SK-N-SH (cell line): Measurements from ENCODE around the gene ZNF8. TPM values are rescaled to one million over a fixed set of nuclear protein-coding genes. Genes with fewer than 3 reads are reported as not detected.

ENCODE experiments used
- CTCF ChIA-PET: fragments of 300-600, 350-600 bp; formaldehyde crosslinking; extraction: SDS; loops from one replicate; lab custom pipeline; 2021; lab: Yijun Ruan, JAX
- POLR2A ChIA-PET: fragments of 350-600 bp; sonication (Branson Sonifier 250); formaldehyde crosslinking; extraction: SDS; loops from one replicate; lab custom pipeline; 2020; ENCODE audit warnings: antibody characterized with exemption, inconsistent platforms; lab: Yijun Ruan, JAX
- DNase-seq: peaks from one replicate; pipeline ENCODE4 v3.0.0; 2012
- H2AFZ ChIP-seq: fragments of 200-600 bp; sonication (generic); 2 replicates; pipeline ENCODE4 v1.8.1; 2016; ENCODE audit warnings: antibody characterized with exemption, mild to moderate bottlenecking, low read depth
- H3F3A ChIP-seq: fragments of 200-600 bp; sonication (generic); replicated peaks from 2 replicates; pipeline ENCODE3; 2016; ENCODE audit warnings: antibody characterized with exemption, mild to moderate bottlenecking; ENCODE audit not compliant: insufficient read depth
- H3K27ac ChIP-seq, 2 experiments: fragments of 200-500 bp in 1 of 2; fragments of 200-600 bp in 1 of 2; sonication (Bioruptor generic) in 1 of 2; sonication (generic), shearing (Covaris generic) in 1 of 2; 2 replicates each; pipeline versions ENCODE4 v1.5.1 to v1.6.1; 2014 to 2016; ENCODE audit warnings: low read depth in 2 of 2, inconsistent platforms in 1 of 2, low read length in 1 of 2, mild to moderate bottlenecking in 1 of 2, mixed read lengths in 1 of 2
- H3K27me3 ChIP-seq: fragments of 200-600 bp; sonication (generic), shearing (Covaris generic); 2 replicates; pipeline ENCODE4 v1.6.1; 2016; ENCODE audit warnings: mixed run types; ENCODE audit not compliant: insufficient read depth
- H3K36me3 ChIP-seq, 2 experiments: fragments of 200-500 bp in 1 of 2; fragments of 200-600 bp in 1 of 2; sonication (Bioruptor generic) in 1 of 2; sonication (generic) in 1 of 2; replicated peaks in 1 of 2; 2 replicates each; pipeline versions ENCODE3 to v1.5.1; 2014 to 2016; ENCODE audit warnings: low read length in 1 of 2, mild to moderate bottlenecking in 1 of 2; ENCODE audit not compliant: insufficient read depth in 2 of 2, control insufficient read depth in 1 of 2
- H3K4me1 ChIP-seq, 2 experiments: fragments of 200-500 bp in 1 of 2; fragments of 200-600 bp in 1 of 2; sonication (Bioruptor generic) in 1 of 2; sonication (generic), shearing (Covaris generic) in 1 of 2; 2 replicates each; pipeline versions ENCODE4 v1.5.1 to v1.6.1; 2014 to 2016; ENCODE audit warnings: low read depth in 1 of 2, low read length in 1 of 2, mixed run types in 1 of 2; ENCODE audit not compliant: insufficient read depth in 2 of 2, control insufficient read depth in 1 of 2
- H3K4me2 ChIP-seq: fragments of 200-600 bp; sonication (generic), shearing (Covaris generic); 2 replicates; pipeline ENCODE4 v1.6.1; 2017; ENCODE audit warnings: mixed run types
- H3K4me3 ChIP-seq, 2 experiments: fragments of 200-500 bp in 1 of 2; fragments of 200-600 bp in 1 of 2; sonication (Bioruptor generic) in 1 of 2; sonication (generic), shearing (Covaris generic) in 1 of 2; 2 replicates each; pipeline versions ENCODE4 v1.5.1 to v1.8.1; 2014 to 2016; ENCODE audit warnings: low read depth in 2 of 2, inconsistent platforms in 1 of 2, low read length in 1 of 2, mild to moderate bottlenecking in 1 of 2, mixed read lengths in 1 of 2, moderate library complexity in 1 of 2
- H3K79me2 ChIP-seq: fragments of 200-600 bp; sonication (generic); 2 replicates; pipeline ENCODE4 v1.8.1; 2017; ENCODE audit warnings: mild to moderate bottlenecking; ENCODE audit not compliant: insufficient read depth
- H3K9ac ChIP-seq: fragments of 200-600 bp; sonication (generic); 2 replicates; pipeline ENCODE4 v1.6.1; 2017; ENCODE audit warnings: mixed run types
- H3K9me2 ChIP-seq: fragments of 200-600 bp; sonication (generic); 2 replicates; pipeline ENCODE4 v1.6.1; 2017; ENCODE audit warnings: mixed run types
- H3K9me3 ChIP-seq: fragments of 200-600 bp; sonication (generic); 2 replicates; pipeline ENCODE4 v1.6.1; 2017; ENCODE audit warnings: mixed run types, mild to moderate bottlenecking, moderate library complexity
- H4K20me1 ChIP-seq: fragments of 200-600 bp; sonication (generic); 2 replicates; pipeline ENCODE4 v1.6.1; 2017; ENCODE audit warnings: mild to moderate bottlenecking, mixed run types; ENCODE audit not compliant: insufficient read depth
- CHD2 ChIP-seq: fragments of 150-350 bp; IDR thresholded peaks from 2 replicates; pipeline ENCODE4 v1.6.1; 2018; ENCODE audit warnings: low read length; ENCODE audit not compliant: partially characterized antibody
- EP300 ChIP-seq, 2 experiments: IDR thresholded peaks; 2 replicates each; pipeline versions ENCODE4 v1.4.0 to v1.6.1; 2012; ENCODE audit warnings: borderline replicate concordance in 1 of 2, low read depth in 1 of 2, low read length in 1 of 2
- EZH2phosphoT487 ChIP-seq: fragments of 200-600 bp; sonication (generic); IDR thresholded peaks from 2 replicates; pipeline ENCODE4 v1.6.1; 2017; ENCODE audit warnings: low read depth, mixed run types, mild to moderate bottlenecking, antibody characterized with exemption, moderate library complexity, borderline replicate concordance
- FOXJ3 ChIP-seq: sonication (generic); formaldehyde crosslinking; IDR thresholded peaks from 2 replicates; pipeline ENCODE4 v1.5.1; 2020; ENCODE audit warnings: mild to moderate bottlenecking, missing genetic modification reagents
- FOXM1 ChIP-seq: IDR thresholded peaks from 2 replicates; pipeline ENCODE4 v1.4.0; 2012; ENCODE audit warnings: low read depth, mild to moderate bottlenecking
- GATA2 ChIP-seq: sonication (generic); formaldehyde crosslinking; IDR thresholded peaks from 2 replicates; pipeline ENCODE4 v1.5.0; 2020; ENCODE audit warnings: mild to moderate bottlenecking, missing genetic modification reagents
- JUND ChIP-seq: IDR thresholded peaks from 2 replicates; pipeline ENCODE4 v1.4.0; 2012
- MAX ChIP-seq: IDR thresholded peaks from 2 replicates; pipeline ENCODE4 v1.4.0; 2012; ENCODE audit warnings: low read depth
- MEF2A ChIP-seq: IDR thresholded peaks from 2 replicates; pipeline ENCODE4 v1.4.0; 2012; ENCODE audit warnings: low read depth, borderline replicate concordance
- MXI1 ChIP-seq: IDR thresholded peaks from 2 replicates; pipeline ENCODE4 v1.6.1; 2012; ENCODE audit warnings: mild to moderate bottlenecking, low read depth, low read length, improper control_type of control experiment
- NFIC ChIP-seq: IDR thresholded peaks from 2 replicates; pipeline ENCODE4 v1.4.0; 2012; ENCODE audit warnings: borderline replicate concordance
- NRF1 ChIP-seq: IDR thresholded peaks from 2 replicates; pipeline ENCODE4 v1.6.1; 2012; ENCODE audit warnings: low read depth, mild to moderate bottlenecking, low read length
- PBX3 ChIP-seq: IDR thresholded peaks from 2 replicates; pipeline ENCODE4; 2012
- RAD21 ChIP-seq: IDR thresholded peaks from 2 replicates; pipeline ENCODE4 v1.6.1; 2012; ENCODE audit warnings: mild to moderate bottlenecking, low read length
- RFX5 ChIP-seq: IDR thresholded peaks from 2 replicates; pipeline ENCODE4 v1.6.1; 2012; ENCODE audit warnings: mild to moderate bottlenecking, improper control_type of control experiment, low read length
- SIN3A ChIP-seq: IDR thresholded peaks from 2 replicates; pipeline ENCODE4 v1.6.1; 2012; ENCODE audit warnings: low read depth, mild to moderate bottlenecking, low read length, moderate library complexity, borderline replicate concordance
- SMC3 ChIP-seq: IDR thresholded peaks from 2 replicates; pipeline ENCODE4 v1.6.1; 2012; ENCODE audit warnings: low read depth, low read length, improper control_type of control experiment
- TEAD4 ChIP-seq: IDR thresholded peaks from 2 replicates; pipeline ENCODE4 v1.4.0; 2012; ENCODE audit warnings: mild to moderate bottlenecking, borderline replicate concordance; ENCODE audit not compliant: insufficient read depth
- WGBS: methylation state at CpG from one replicate; pipeline ENCODE4 v1.1.6; 2017; ENCODE audit warnings: low lambda C conversion rate; 5-methylcytosine and 5-hydroxymethylcytosine counted together
- polyA plus RNA-seq, 3 experiments: library from polyadenylated mRNA; depleted of rRNA; stranded (reverse); fragments of >200 nt; gene quantifications; 2 replicates each; pipeline ENCODE4 v1.2.3, GENCODE V29; 2012
- TF ChIP-seq, protein P1 (sequence below): fragments of 150-350 bp; IDR thresholded peaks from 2 replicates; pipeline ENCODE4 v1.6.1; 2017; ENCODE audit warnings: antibody characterized with exemption, low read length, low read depth, borderline replicate concordance
- TF ChIP-seq, protein P2 (sequence below): fragments of 200-600 bp; sonication (generic); IDR thresholded peaks from 2 replicates; pipeline ENCODE4 v1.6.1; 2017; ENCODE audit warnings: antibody characterized with exemption, mild to moderate bottlenecking, moderate library complexity
- TF ChIP-seq, protein P3 (sequence below): IDR thresholded peaks from 2 replicates; pipeline ENCODE4 v1.6.1; 2012; ENCODE audit warnings: mild to moderate bottlenecking, low read depth, low read length, moderate library complexity
- TF ChIP-seq, protein P4 (sequence below): fragments of 150-350 bp; IDR thresholded peaks from 2 replicates; pipeline ENCODE4 v1.6.1; 2016; ENCODE audit warnings: mild to moderate bottlenecking, low read depth, low read length

ZNF8 gene
- polyA plus RNA-seq, 1 of the 3 experiments (the other 2 are of a cell fraction): 1.4 TPM

DNA sequence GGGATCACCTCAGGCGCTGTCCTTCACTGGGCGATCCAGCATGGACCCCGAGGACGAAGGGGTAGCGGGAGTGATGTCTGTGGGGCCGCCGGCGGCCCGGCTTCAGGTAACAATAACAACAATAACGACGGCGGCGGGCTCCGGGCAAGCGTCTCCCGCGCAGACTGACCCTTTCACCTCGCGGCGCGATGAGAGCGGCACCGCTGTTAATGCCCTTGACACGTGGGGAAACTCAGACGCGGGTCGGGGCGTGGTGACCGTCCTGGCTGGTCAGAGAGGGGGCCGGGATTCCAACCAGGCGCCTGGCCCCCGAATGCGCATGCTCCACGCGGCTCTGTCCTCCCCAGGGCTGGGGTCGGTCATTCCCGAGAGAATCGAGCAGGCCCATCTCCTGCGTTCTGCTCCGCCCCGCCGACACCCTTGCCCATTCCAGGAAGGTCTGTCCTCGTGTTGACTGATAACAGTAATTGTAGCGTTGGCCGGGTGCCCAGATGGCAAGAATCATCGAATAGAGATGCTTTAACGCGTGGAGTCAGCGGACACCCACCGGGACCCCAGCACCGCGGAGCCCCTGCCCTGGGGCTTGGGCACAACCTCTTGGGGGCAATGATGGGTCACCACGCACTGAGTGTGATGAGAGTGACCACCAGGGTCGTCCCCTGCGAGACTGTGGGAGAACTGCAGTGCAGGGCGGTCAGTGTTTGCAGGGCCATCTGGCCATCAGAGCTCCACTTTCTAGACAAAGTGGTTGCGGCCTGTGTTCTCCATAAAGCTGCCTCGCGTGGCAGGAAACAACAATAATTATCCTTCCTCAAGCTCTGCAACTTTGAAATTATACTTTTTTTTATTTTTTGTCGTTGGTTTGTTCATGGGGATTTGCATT is 528 bp downstream of the ZNF8 start (continued):
- no peak for TF ChIP-seq RFX5
- no peak for TF ChIP-seq TEAD4
- TF ChIP-seq, protein P1, sequence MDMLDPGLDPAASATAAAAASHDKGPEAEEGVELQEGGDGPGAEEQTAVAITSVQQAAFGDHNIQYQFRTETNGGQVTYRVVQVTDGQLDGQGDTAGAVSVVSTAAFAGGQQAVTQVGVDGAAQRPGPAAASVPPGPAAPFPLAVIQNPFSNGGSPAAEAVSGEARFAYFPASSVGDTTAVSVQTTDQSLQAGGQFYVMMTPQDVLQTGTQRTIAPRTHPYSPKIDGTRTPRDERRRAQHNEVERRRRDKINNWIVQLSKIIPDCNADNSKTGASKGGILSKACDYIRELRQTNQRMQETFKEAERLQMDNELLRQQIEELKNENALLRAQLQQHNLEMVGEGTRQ: no peak
- TF ChIP-seq SMC3: no peak
- peak; percentile 74 for TF ChIP-seq MXI1

GRCh38 chr19:58279925-58280316 is 1.2 kb downstream of the ZNF8 start:
- Histone ChIP-seq H2AFZ (no peak overlapping the region), H3K9me2 (no peaks in the 10 kb centered on the region), H3K4me2 (peak overlapping the region; percentile 90), H3K9ac (no peak overlapping the region), H3F3A (peaks cover 9% of the 10 kb centered on the region), H3K79me2 (peaks cover 69% of the 10 kb centered on the region), H3K9me3 (peaks cover 8% of the 10 kb centered on the region; the same call in 1 of the 2 replicates), H3K36me3 (peaks cover 3 to 34% of the 10 kb centered on the region in 2 experiments), H3K27me3 (no peaks in the 10 kb centered on the region), H3K27ac (peak overlapping the region in 1 of 2 experiments; percentile 93; a peak in 2 of 4 replicates), H3K4me1 (peaks cover 5 to 7% of the 10 kb centered on the region in 2 experiments; a peak in 1 of 4 replicates), H4K20me1 (no peaks in the 10 kb centered on the region), H3K4me3 (peak overlapping the region; percentile 81 to 83)
- POLR2A ChIA-PET: interaction anchor here (0.6 to 2.0 kb wide), 3 partner anchors 8 to 47 kb away, joined by 3 to 8 read pairs (median 3); partner anchors contain the start of gene ZSCAN22
- TF ChIP-seq EZH2phosphoT487: no peak
- no peak for TF ChIP-seq JUND
- no peak for TF ChIP-seq SIN3A
- TF ChIP-seq MEF2A: no peak
- no peak for TF ChIP-seq RAD21
- TF ChIP-seq NRF1: no peak
- TF ChIP-seq CHD2: no peak
- no peak for TF ChIP-seq FOXJ3 (CRISPR knock-in tag)
- TF ChIP-seq, protein P2, sequence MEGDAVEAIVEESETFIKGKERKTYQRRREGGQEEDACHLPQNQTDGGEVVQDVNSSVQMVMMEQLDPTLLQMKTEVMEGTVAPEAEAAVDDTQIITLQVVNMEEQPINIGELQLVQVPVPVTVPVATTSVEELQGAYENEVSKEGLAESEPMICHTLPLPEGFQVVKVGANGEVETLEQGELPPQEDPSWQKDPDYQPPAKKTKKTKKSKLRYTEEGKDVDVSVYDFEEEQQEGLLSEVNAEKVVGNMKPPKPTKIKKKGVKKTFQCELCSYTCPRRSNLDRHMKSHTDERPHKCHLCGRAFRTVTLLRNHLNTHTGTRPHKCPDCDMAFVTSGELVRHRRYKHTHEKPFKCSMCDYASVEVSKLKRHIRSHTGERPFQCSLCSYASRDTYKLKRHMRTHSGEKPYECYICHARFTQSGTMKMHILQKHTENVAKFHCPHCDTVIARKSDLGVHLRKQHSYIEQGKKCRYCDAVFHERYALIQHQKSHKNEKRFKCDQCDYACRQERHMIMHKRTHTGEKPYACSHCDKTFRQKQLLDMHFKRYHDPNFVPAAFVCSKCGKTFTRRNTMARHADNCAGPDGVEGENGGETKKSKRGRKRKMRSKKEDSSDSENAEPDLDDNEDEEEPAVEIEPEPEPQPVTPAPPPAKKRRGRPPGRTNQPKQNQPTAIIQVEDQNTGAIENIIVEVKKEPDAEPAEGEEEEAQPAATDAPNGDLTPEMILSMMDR: no peak
- no peak for TF ChIP-seq PBX3
- no peak for TF ChIP-seq NFIC
- TF ChIP-seq EP300 (IDR thresholded peaks at IDR 0.05; ENCODE audit: borderline replicate concordance in 1 of 2, low read depth in 1 of 2, low read length in 1 of 2): no peak
- TF ChIP-seq, protein P3, sequence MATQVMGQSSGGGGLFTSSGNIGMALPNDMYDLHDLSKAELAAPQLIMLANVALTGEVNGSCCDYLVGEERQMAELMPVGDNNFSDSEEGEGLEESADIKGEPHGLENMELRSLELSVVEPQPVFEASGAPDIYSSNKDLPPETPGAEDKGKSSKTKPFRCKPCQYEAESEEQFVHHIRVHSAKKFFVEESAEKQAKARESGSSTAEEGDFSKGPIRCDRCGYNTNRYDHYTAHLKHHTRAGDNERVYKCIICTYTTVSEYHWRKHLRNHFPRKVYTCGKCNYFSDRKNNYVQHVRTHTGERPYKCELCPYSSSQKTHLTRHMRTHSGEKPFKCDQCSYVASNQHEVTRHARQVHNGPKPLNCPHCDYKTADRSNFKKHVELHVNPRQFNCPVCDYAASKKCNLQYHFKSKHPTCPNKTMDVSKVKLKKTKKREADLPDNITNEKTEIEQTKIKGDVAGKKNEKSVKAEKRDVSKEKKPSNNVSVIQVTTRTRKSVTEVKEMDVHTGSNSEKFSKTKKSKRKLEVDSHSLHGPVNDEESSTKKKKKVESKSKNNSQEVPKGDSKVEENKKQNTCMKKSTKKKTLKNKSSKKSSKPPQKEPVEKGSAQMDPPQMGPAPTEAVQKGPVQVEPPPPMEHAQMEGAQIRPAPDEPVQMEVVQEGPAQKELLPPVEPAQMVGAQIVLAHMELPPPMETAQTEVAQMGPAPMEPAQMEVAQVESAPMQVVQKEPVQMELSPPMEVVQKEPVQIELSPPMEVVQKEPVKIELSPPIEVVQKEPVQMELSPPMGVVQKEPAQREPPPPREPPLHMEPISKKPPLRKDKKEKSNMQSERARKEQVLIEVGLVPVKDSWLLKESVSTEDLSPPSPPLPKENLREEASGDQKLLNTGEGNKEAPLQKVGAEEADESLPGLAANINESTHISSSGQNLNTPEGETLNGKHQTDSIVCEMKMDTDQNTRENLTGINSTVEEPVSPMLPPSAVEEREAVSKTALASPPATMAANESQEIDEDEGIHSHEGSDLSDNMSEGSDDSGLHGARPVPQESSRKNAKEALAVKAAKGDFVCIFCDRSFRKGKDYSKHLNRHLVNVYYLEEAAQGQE: no peak
- no peak for TF ChIP-seq MAX
- TF ChIP-seq RFX5: no peak
- no peak for TF ChIP-seq FOXM1
- TF ChIP-seq, protein P4, sequence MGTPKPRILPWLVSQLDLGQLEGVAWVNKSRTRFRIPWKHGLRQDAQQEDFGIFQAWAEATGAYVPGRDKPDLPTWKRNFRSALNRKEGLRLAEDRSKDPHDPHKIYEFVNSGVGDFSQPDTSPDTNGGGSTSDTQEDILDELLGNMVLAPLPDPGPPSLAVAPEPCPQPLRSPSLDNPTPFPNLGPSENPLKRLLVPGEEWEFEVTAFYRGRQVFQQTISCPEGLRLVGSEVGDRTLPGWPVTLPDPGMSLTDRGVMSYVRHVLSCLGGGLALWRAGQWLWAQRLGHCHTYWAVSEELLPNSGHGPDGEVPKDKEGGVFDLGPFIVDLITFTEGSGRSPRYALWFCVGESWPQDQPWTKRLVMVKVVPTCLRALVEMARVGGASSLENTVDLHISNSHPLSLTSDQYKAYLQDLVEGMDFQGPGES: no peak
- no peak for TF ChIP-seq GATA2 (CRISPR knock-in tag)
- DNase-seq: no peak
- WGBS: 94% methylated on average over 4 of the region's 4 CpGs
- CTCF ChIA-PET: no interaction called here
